HEK293T (cell line): ENCODE measurements around the gene FAM78A.

Source experiments
- BHLHE40 ChIP-seq: fragments of 450-650 bp; IDR thresholded peaks from 2 replicates; pipeline ENCODE4 v1.6.1; 2016; ENCODE audit warnings: mild to moderate bottlenecking, moderate library complexity, borderline replicate concordance
- HDGF ChIP-seq: fragments of 450-650 bp; IDR thresholded peaks from 2 replicates; pipeline ENCODE4 v1.6.1; 2017; ENCODE audit warnings: antibody characterized with exemption, borderline replicate concordance

DNA sequence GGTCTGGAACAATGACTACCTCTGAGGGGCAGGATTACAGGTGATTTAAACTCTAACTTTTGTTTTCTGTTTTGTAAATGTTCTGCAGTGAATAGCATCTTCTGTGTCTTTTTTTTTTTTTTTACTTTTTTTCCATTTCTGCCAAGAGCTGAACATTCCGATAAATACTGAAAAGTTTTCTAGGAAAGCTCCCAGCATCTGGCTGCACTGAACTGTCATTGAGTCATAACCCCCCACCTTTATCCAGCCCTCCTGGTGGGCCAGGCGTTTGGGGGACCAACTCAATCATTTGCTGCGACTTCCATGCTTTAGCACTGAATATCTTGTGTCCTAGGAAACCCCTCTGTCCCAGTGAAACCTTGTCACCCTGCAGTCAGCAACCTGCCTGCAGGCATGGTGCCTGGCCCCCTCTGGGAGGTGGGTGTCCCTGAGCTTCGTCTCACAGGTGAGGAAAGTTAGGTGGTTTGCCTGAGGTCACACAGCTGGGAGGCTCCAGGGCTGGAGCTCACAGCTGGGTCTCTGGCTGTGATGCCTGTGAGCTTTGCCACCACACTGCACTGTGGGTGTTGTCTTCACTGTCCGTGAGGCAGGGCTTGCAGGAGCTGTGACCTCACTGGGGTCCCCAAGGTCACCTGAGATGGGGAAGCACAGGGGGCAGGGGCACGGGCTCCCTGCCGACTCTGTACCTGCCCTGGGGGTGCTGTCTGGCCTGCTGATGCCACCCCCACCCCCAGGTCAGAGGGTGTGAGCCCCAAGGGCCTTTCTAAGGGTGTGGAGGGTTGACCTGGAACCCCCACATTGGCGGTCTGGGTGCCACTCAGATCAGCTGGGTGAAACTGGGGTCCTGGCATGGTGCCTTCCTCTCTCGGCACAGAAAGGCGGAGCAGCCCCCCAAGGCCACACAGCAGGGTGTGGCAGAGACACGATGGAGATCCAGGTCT is 27.3 kb upstream of the FAM78A start:
- TF ChIP-seq BHLHE40: no peak
- TF ChIP-seq HDGF: no peak
